Measurements from ENCODE around the gene MSGN1. TPM values are rescaled to one million over a fixed set of nuclear protein-coding genes. Genes with fewer than 3 reads are reported as not detected.

MSGN1 gene, protein sequence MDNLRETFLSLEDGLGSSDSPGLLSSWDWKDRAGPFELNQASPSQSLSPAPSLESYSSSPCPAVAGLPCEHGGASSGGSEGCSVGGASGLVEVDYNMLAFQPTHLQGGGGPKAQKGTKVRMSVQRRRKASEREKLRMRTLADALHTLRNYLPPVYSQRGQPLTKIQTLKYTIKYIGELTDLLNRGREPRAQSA
- total RNA-seq: not detected

DNA sequence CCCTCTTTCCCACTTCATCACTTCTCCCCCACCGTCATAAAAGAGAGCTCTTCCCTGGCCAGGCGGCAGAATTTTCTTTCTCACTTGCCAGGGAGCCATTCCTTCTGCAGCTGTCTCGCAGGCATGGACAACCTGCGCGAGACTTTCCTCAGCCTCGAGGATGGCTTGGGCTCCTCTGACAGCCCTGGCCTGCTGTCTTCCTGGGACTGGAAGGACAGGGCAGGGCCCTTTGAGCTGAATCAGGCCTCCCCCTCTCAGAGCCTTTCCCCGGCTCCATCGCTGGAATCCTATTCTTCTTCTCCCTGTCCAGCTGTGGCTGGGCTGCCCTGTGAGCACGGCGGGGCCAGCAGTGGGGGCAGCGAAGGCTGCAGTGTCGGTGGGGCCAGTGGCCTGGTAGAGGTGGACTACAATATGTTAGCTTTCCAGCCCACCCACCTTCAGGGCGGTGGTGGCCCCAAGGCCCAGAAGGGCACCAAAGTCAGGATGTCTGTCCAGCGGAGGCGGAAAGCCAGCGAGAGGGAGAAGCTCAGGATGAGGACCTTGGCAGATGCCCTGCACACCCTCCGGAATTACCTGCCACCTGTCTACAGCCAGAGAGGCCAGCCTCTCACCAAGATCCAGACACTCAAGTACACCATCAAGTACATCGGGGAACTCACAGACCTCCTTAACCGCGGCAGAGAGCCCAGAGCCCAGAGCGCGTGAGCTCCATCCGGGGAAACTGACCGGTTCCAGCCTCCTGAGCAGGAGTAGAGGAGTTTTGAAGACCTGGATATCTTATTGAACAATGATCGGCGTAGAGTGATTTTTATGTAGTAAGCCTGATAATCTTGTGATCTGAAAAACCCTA is at the start of gene MSGN1:
Gene MSGN1 (plus strand): TSS at position 65 of the 850 bp plus-strand sequence. CDS start 59 bp downstream, at position 124.
- Histone ChIP-seq H3K4me3 (no peak within 1 kb of the TSS), H3K4me1 (ENCODE audit: control insufficient read depth in 1 of 2, low read depth in 2 of 2) (peaks cover 6 to 14% of the 10 kb centered on the region in 2 donors), H3K27ac (no peak within 1 kb of the TSS), H3K27me3 (replicated peaks; ENCODE audit: insufficient read depth) (no peaks in the 10 kb centered on the region), H3K9me3 (no peaks in the 10 kb centered on the region), H3K36me3 (no peaks in the 10 kb centered on the region)
- no peak for DNase-seq (ENCODE audit: low spot score)
- no peak for ATAC-seq (ENCODE audit: insufficient number of reproducible peaks, low FRiP score, low read depth)
- TF ChIP-seq, protein P1, sequence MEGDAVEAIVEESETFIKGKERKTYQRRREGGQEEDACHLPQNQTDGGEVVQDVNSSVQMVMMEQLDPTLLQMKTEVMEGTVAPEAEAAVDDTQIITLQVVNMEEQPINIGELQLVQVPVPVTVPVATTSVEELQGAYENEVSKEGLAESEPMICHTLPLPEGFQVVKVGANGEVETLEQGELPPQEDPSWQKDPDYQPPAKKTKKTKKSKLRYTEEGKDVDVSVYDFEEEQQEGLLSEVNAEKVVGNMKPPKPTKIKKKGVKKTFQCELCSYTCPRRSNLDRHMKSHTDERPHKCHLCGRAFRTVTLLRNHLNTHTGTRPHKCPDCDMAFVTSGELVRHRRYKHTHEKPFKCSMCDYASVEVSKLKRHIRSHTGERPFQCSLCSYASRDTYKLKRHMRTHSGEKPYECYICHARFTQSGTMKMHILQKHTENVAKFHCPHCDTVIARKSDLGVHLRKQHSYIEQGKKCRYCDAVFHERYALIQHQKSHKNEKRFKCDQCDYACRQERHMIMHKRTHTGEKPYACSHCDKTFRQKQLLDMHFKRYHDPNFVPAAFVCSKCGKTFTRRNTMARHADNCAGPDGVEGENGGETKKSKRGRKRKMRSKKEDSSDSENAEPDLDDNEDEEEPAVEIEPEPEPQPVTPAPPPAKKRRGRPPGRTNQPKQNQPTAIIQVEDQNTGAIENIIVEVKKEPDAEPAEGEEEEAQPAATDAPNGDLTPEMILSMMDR (IDR thresholded peaks at IDR 0.05): no peak

DNA sequence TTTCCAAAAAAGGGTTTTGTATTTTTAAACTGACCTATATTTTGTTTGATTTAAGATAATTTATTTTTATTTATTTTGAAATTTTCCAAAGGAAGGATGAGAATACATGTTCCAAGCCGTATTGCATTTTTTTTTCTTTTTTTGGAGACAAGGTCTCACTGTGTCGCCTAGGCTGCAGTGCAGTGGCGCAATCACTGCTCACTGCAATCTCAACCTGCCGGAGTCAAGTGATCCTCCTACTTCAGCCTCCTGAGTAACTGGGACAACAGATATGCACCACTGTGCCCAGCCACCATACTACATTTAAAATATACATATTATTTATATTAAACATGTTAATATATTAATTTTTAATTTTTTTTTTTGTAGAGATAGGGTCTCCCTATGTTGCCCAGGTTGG is 47.4 kb upstream of the MSGN1 start:
- ATAC-seq (ENCODE audit: insufficient number of reproducible peaks, low FRiP score, low read depth): no peak
- H3K4me3 ChIP-seq: no peak overlapping the region
- no peak overlapping the region for H3K27ac ChIP-seq
- no peak for DNase-seq (ENCODE audit: low spot score)
- no peaks in the 10 kb centered on the region for H3K36me3 ChIP-seq
- H3K9me3 ChIP-seq: no peaks in the 10 kb centered on the region
- no peaks in the 10 kb centered on the region for H3K4me1 ChIP-seq (ENCODE audit: control insufficient read depth in 1 of 2, low read depth in 2 of 2)
- TF ChIP-seq, protein P1 (IDR thresholded peaks at IDR 0.05): no peak
- no peaks in the 10 kb centered on the region for H3K27me3 ChIP-seq (replicated peaks; ENCODE audit: insufficient read depth)

DNA sequence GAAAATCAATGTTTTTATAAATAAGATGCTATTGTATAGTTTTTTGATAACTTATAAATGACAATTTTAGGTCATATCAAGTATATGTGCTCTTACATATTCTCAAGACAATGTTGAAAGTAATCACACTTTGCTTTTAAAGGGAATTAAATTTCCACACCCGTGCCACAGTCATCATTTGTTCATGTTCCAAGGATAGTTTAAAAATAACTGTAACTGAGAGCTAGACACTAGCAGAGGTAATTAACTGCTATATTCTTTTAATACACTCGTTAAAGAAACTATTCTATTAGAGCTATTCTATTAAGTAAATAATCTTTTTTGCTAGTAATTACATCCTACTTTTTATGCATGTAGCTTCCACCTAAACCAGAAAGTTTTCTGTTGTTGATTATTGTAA is 44.3 kb upstream of the MSGN1 start:
- Histone ChIP-seq H3K36me3 (no peaks in the 10 kb centered on the region), H3K27ac (no peak overlapping the region), H3K9me3 (no peaks in the 10 kb centered on the region), H3K27me3 (replicated peaks; ENCODE audit: insufficient read depth) (no peaks in the 10 kb centered on the region), H3K4me1 (ENCODE audit: control insufficient read depth in 1 of 2, low read depth in 2 of 2) (no peaks in the 10 kb centered on the region), H3K4me3 (no peak overlapping the region)
- ATAC-seq (ENCODE audit: insufficient number of reproducible peaks, low FRiP score, low read depth) (no peak), DNase-seq (ENCODE audit: low spot score) (no peak)
- TF ChIP-seq, protein P1 (IDR thresholded peaks at IDR 0.05): no peak

DNA sequence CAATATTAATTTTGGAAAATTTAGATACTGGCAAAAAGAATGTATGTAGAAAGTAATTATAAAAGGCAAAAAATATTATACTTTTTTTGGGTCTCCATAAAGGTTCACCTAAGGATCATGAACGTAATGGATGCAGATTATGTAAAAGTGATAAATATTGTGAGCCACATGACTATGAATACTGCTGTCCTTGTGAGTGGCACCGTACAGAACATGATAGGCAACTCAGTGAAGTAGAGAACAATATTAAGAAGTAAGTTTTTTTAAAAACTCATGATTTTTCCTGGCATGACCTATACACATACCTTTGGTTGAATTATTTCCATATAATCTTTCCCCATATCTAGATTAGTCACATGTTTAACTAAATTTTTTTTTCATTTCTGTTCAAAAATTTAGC is 43.7 kb upstream of the MSGN1 start:
- no peaks in the 10 kb centered on the region for H3K4me1 ChIP-seq (ENCODE audit: control insufficient read depth in 1 of 2, low read depth in 2 of 2)
- no peak overlapping the region for H3K4me3 ChIP-seq
- ATAC-seq (ENCODE audit: insufficient number of reproducible peaks, low FRiP score, low read depth): no peak
- DNase-seq (ENCODE audit: low spot score): no peak
- H3K27ac ChIP-seq: no peak overlapping the region
- no peaks in the 10 kb centered on the region for H3K27me3 ChIP-seq (replicated peaks; ENCODE audit: insufficient read depth)
- H3K9me3 ChIP-seq: no peaks in the 10 kb centered on the region
- no peaks in the 10 kb centered on the region for H3K36me3 ChIP-seq
- TF ChIP-seq, protein P1 (IDR thresholded peaks at IDR 0.05): no peak

DNA sequence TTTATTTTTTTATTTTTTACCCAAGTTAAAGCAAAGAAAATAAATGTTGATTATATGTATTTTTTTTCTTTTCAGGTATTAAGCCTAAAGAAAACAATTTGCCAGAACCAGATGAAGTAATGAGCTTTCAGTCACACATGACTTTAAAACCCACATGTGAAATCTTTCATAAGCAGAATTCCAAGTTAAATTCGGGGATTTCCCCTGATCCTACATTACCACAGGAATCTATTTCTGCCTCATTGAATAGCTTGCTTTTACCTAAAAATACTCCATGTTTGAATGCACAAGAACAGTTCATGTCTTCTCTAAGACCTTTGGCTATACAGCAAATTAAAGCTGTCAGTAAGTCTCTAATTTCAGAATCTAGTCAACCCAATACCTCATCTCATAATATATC is 35.7 kb upstream of the MSGN1 start:
- Histone ChIP-seq H3K27me3 (replicated peaks; ENCODE audit: insufficient read depth) (no peaks in the 10 kb centered on the region), H3K27ac (no peak overlapping the region), H3K9me3 (no peaks in the 10 kb centered on the region), H3K4me3 (no peak overlapping the region), H3K4me1 (ENCODE audit: control insufficient read depth in 1 of 2, low read depth in 2 of 2) (no peaks in the 10 kb centered on the region), H3K36me3 (no peaks in the 10 kb centered on the region)
- ATAC-seq (ENCODE audit: insufficient number of reproducible peaks, low FRiP score, low read depth) (no peak), DNase-seq (ENCODE audit: low spot score) (no peak)
- TF ChIP-seq, protein P1 (IDR thresholded peaks at IDR 0.05): no peak
